Gastroesophageal sphincter (tissue), 4 donors: ENCODE results near the gene SLC6A19. TPM values are rescaled to one million over a fixed set of nuclear protein-coding genes. Genes with fewer than 3 reads are reported as not detected.

ENCODE experiments used
- ATAC-seq: fragments of 150-250 bp; one replicate; pipeline ENCODE4 v1.9.1; 2016; ENCODE audit warnings: mild to moderate bottlenecking, moderate library complexity
- H3K27ac ChIP-seq, 4 donors: fragments of 200-600 bp; sonication (generic) in 3 of 4; 1 replicate in 3 of 4; 2 replicates in 1 of 4; pipeline ENCODE4 v1.5.1; 2016 to 2019
- H3K27me3 ChIP-seq: fragments of 200-600 bp; sonication (generic); one replicate; pipeline ENCODE4 v1.5.1; 2019
- H3K36me3 ChIP-seq, 2 donors: fragments of 200-600 bp; sonication (generic); one replicate each; pipeline ENCODE4 v1.5.1; 2019; ENCODE audit warnings: control low read depth in 1 of 2
- H3K4me1 ChIP-seq, 3 donors: fragments of 200-600 bp; sonication (generic); 1 replicate in 2 of 3; 2 replicates in 1 of 3; pipeline ENCODE4 v1.5.1; 2016 to 2019; ENCODE audit warnings: control low read depth in 2 of 3
- H3K4me3 ChIP-seq, 2 donors: fragments of 200-600 bp; sonication (generic); one replicate each; pipeline ENCODE4 v1.5.1; 2019; ENCODE audit warnings: mild to moderate bottlenecking in 1 of 2, moderate library complexity in 1 of 2
- H3K9me3 ChIP-seq, 3 donors: fragments of 200-600 bp; sonication (generic); one replicate each; pipeline ENCODE4 v1.5.1; 2017 to 2019; ENCODE audit warnings: control low read depth in 2 of 3
- EP300 ChIP-seq: sonication (generic); formaldehyde crosslinking; IDR thresholded peaks from one replicate; pipeline ENCODE4 v1.6.1; 2017; ENCODE audit warnings: antibody characterized with exemption, mild to moderate bottlenecking
- POLR2A ChIP-seq, 2 donors: fragments of 450-650 bp; IDR thresholded peaks; one replicate each; pipeline ENCODE4 v1.6.1; 2017; ENCODE audit warnings: antibody characterized with exemption in 2 of 2, mild to moderate bottlenecking in 2 of 2, moderate library complexity in 1 of 2
- POLR2AphosphoS5 ChIP-seq: sonication (generic); formaldehyde crosslinking; IDR thresholded peaks from one replicate; pipeline ENCODE4 v1.6.1; 2017; ENCODE audit warnings: antibody characterized with exemption
- WGBS, 2 donors: methylation state at CpG; one replicate each; pipeline ENCODE4 v1.1.5; 2018; ENCODE audit warnings: low coverage in 1 of 2; 5-methylcytosine and 5-hydroxymethylcytosine counted together
- total RNA-seq, 4 donors: library from RNA; depleted of rRNA; stranded (reverse); fragments of >200 nt; gene quantifications; one replicate each; pipeline ENCODE4 v1.1.0, GENCODE V29; 2016
- TF ChIP-seq, protein P1 (sequence below), 4 experiments: fragments of 200-600 bp in 2 of 4; fragments of 450-650 bp in 2 of 4; sonication (generic) in 1 of 4; IDR thresholded peaks; one replicate each; pipeline ENCODE4 v1.5.1; 2017 to 2019; ENCODE audit warnings: antibody characterized with exemption in 4 of 4, mild to moderate bottlenecking in 2 of 4, moderate library complexity in 2 of 4

Gene SLC6A19
- total RNA-seq, 4 donors from 2014 or later: not detected

DNA sequence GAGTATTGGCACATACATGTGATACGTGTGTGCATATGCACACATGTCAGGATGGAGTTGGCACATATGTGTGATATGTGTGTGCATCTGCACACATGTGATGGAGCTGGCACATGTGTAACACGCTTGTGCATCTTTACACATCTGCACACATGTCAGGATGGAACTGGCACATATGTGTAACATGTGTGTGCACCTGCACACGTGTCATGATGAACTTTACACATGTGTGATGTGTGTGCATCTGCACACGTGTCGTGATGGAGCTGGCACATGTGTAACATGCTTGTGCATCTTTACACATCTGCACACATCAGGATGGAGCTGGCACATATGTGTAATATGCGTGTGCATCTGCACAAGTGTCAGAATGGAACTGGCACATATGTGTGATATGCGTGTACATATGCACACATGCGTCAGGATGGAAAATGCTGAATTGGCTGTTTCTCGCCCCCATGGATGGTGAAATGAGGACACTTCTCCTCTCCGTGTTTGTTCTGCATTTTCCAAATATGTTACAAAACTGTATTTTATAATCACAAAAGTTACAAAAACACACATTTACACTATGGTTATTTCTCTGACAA, 16.3 kb upstream of the SLC6A19 start:
- no peak overlapping the region for H3K27ac ChIP-seq
- no peak overlapping the region for H3K4me3 ChIP-seq
- no peaks in the 10 kb centered on the region for H3K9me3 ChIP-seq
- H3K4me1 ChIP-seq: peaks cover 0 to 15% (median 0%) of the 10 kb centered on the region in 3 donors
- no peak for ATAC-seq
- H3K36me3 ChIP-seq: no peaks in the 10 kb centered on the region
- peaks cover 61% of the 10 kb centered on the region for H3K27me3 ChIP-seq
- TF ChIP-seq, protein P1, sequence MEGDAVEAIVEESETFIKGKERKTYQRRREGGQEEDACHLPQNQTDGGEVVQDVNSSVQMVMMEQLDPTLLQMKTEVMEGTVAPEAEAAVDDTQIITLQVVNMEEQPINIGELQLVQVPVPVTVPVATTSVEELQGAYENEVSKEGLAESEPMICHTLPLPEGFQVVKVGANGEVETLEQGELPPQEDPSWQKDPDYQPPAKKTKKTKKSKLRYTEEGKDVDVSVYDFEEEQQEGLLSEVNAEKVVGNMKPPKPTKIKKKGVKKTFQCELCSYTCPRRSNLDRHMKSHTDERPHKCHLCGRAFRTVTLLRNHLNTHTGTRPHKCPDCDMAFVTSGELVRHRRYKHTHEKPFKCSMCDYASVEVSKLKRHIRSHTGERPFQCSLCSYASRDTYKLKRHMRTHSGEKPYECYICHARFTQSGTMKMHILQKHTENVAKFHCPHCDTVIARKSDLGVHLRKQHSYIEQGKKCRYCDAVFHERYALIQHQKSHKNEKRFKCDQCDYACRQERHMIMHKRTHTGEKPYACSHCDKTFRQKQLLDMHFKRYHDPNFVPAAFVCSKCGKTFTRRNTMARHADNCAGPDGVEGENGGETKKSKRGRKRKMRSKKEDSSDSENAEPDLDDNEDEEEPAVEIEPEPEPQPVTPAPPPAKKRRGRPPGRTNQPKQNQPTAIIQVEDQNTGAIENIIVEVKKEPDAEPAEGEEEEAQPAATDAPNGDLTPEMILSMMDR (IDR thresholded peaks at IDR 0.05): no peak
- no peak for TF ChIP-seq POLR2AphosphoS5
- TF ChIP-seq POLR2A (IDR thresholded peaks at IDR 0.05): no peak
- TF ChIP-seq EP300: no peak
- WGBS, 2 donors: 85 to 91% methylated on average over 9 to 10 of the region's 10 CpGs

DNA sequence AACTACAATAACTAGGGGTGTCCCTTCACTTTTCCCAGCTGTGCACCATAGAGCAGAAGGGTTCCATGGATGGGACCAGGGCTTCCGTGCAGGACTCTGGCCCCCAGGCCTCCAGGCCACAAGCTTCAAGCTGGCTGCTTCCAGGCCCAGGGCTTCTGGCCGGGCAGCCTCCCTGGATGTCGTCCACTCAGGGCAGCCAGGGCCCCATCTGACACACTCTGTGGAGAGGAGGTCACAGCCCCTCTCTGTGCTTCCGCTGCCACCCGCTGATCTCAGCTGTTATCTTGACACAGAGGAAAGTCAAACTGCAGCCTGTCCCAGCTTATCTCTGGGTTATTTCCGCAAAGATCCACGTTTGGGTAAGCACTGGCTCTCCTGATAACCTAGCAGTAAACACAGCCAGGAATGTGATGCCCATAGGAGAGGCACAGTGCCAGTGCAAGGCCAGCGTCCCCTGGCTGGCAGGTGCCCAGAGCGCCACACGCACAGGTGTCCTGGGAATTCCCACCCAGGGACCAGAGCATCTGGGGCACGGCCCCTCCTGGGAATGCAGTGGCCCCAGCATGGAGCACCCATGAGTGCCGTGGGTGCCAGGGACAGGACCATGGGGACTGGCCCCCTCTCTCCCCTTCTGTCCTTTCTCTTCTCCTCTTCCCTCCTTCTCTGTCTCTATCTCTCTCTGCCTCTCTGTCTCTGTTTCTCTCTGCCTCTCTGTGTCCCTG, 15.6 kb upstream of the SLC6A19 start:
- H3K4me1 ChIP-seq: peaks cover 0 to 15% (median 0%) of the 10 kb centered on the region in 3 donors
- 38 to 63% methylated on average over 1 to 6 of the region's 12 CpGs for WGBS, 2 donors
- ATAC-seq: no peak
- peaks cover 64% of the 10 kb centered on the region for H3K27me3 ChIP-seq
- H3K36me3 ChIP-seq: no peaks in the 10 kb centered on the region
- H3K4me3 ChIP-seq: no peak overlapping the region
- no peaks in the 10 kb centered on the region for H3K9me3 ChIP-seq
- TF ChIP-seq, protein P1 (IDR thresholded peaks at IDR 0.05): no peak
- no peak for TF ChIP-seq POLR2AphosphoS5
- no peak for TF ChIP-seq POLR2A (IDR thresholded peaks at IDR 0.05)
- no peak for TF ChIP-seq EP300
- no peak overlapping the region for H3K27ac ChIP-seq

DNA sequence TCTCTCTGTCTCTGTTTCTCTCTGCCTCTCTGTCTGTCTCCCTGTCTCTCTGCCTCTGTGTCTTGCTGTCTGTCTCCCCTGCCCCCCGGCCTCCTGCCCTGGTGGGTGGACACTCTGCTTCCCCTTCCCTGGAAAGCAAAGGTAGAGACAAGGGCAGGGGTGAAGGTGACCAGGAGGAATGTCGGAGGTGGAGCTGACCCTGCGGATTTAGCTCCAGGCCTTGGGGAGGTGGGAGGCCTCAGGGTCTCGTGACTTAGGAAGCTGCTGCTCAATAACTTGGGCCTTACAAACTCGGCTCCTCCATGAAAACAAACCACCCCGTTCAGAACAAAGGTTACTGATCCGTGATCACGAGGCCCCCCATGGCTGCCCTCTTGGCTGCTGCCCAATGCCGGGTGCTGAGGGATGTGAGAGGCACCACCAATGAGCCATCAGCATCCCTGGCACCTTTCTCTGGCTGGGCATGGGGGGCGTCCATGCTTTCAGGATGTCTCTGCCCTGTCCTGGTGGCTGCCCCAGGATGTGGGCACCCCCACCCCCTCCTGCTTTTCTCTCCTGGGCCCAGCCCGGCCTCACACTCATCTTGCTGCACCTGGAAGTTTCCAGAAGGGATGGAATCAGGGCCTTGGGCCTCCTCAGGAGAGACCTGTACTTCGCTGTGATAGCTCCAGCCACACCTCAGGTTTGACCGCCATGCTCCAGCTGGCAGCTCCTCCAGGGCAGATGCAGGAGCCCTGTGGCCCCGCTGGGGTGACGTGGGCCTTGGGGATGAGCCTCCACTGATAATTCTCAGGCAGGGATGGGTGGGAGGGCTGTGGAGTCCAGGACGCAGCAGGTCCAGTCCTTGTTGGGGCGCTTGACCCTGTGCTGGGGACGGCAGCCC, 14.8 kb upstream of the SLC6A19 start:
- Histone ChIP-seq H3K9me3 (no peaks in the 10 kb centered on the region), H3K36me3 (no peaks in the 10 kb centered on the region), H3K4me1 (peaks cover 0 to 15% (median 0%) of the 10 kb centered on the region in 3 donors), H3K27ac (no peak overlapping the region), H3K4me3 (no peak overlapping the region), H3K27me3 (peaks cover 59% of the 10 kb centered on the region)
- TF ChIP-seq POLR2A (IDR thresholded peaks at IDR 0.05) (no peak), POLR2AphosphoS5 (no peak), EP300 (no peak)
- TF ChIP-seq, protein P1 (IDR thresholded peaks at IDR 0.05): no peak
- 0% methylated on average over 1 of the region's 18 CpGs; no CpG with 5 or more reads in 1 of the 2 donors for WGBS, 2 donors
- no peak for ATAC-seq

DNA sequence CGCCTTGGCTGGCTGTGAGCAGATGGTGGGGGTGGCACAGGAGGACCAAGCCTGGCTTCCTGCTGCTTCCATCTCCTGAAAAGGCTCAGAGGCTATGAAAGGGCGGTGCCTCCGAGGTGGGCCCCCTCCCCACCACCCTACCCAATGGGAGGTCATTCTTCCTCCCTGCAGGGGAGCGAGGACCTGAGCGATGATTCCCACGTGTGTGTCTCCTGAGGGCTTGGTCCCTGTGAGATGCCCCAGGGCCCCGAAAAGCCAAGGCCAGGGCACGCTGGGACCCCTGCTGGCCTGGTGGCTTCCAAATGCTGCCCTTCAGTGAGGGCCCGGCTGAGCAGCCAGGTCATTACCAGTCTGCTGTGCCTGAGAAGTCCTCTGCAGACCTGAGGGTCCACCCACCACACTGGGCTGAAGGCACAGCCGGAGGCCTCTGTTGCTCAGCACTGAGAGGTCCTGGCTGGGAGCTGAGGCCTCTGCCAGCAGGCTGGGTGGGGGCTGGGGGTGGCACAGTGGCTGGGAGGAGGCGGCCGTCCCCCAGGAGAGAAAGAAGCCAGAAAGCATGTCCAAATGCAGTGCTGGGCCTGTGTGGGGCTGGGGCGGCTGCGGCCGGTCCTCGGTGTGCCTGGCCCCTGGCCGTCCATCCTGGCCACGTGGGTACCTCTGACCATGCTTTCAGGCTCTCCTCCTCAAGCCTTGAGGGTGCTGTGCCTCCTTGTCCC, 14.0 kb upstream of the SLC6A19 start:
- Histone ChIP-seq H3K4me3 (no peak overlapping the region), H3K36me3 (no peaks in the 10 kb centered on the region), H3K27me3 (peaks cover 54% of the 10 kb centered on the region), H3K4me1 (peaks cover 0 to 14% (median 0%) of the 10 kb centered on the region in 3 donors), H3K27ac (no peak overlapping the region), H3K9me3 (no peaks in the 10 kb centered on the region)
- ATAC-seq: no peak
- WGBS, 2 donors: 100% methylated on average over 2 of the region's 18 CpGs; no CpG with 5 or more reads in 1 of the 2 donors
- TF ChIP-seq, protein P1 (IDR thresholded peaks at IDR 0.05): no peak
- TF ChIP-seq POLR2A (IDR thresholded peaks at IDR 0.05) (no peak), POLR2AphosphoS5 (no peak), EP300 (no peak)
